GM19455 (cell line): ENCODE results near the gene FBXO28.

Source experiments
- ATAC-seq: cut with Tn5 transposase; IDR thresholded peaks from one replicate; pipeline ENCODE4 v1.9.1; 2021; ENCODE audit not compliant: unreplicated experiment

Gene FBXO28

DNA sequence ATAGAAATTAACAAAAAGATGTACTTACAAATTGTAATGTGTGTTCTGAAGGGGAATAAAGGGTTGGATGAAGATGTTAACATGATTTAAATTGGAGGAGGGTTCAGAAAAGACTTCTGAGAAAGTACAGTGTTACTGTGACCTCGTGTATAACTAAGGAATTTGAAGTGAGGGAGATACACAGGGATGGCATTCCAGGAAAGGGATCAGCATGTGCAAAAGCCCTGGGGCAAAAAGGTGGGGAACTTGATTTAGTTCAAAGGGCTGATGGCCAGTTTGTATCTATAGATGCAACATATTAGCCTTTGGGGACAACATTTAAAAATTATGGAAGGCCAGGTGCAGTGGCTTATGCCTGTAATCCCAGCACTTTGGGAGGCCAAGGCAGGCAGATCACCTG, 35.8 kb downstream of the FBXO28 start:
- no peak for ATAC-seq

DNA sequence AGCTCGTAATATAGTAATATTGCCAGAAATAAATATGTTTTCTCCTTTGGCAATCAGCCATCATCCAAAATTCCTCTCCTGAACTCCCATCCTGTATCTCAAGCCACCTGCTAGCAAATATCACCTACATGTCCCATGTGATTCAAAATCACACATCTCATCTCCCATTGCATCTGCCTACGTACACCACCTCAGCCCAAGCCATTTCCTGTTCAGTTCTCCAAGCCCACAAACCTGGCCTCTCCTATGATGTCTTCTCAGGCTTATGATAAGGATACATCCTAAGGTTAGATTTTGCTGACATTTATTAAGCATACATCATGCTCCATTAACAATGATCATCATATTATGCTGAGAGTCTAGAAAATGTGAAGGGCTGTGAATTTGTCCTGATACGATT, 37.2 kb downstream of the FBXO28 start:
- no peak for ATAC-seq

GRCh38 chr1:224157316-224157715, 43.4 kb downstream of the FBXO28 start:
- ATAC-seq: no peak

DNA sequence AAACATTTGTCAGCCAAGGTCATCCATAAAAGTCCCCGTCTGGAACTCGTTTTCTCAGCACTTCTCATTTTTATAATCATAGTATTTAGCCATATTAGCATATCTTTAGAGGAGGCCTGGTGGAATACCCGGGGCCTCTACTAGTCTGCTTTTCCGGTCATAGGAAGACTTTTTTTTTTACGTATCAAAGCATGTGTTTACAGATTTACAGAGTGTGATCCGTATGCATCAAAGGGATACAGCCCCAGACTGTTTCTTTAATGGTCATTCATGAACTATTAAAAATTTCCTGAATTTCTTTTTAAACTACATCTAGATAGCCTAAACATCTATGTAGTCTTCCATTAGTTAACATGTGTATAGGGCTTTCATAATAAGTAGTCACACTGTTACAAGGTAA, 45.6 kb downstream of the FBXO28 start:
- no peak for ATAC-seq

DNA sequence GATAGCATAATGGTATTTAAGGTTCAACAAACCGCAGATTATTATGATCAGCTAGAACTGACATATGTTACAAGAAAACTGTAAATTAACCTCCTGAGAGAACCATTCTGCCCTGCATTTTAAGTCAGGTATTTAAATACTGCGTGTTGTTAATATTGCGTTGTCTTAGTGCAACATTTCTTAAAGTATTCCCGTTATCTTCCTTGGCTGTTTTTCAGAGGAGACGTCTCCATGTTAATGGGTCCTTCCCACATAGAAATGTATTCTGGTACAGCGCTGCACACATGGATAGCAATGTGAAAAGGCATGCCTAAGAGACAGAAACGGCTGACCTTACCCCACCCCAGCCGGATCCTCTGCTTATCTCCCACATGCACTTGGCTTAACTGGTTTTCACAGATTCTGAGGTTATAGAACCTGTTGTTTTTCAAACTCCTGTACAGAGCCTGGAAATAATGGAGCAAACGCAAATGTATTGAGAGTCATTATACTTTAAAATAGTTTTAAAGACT, 46.3 kb downstream of the FBXO28 start:
- ATAC-seq: no peak

- ATAC-seq: no peak
Measured at GRCh38 chr1:224162768-224163167, 48.9 kb downstream of the FBXO28 start.

DNA sequence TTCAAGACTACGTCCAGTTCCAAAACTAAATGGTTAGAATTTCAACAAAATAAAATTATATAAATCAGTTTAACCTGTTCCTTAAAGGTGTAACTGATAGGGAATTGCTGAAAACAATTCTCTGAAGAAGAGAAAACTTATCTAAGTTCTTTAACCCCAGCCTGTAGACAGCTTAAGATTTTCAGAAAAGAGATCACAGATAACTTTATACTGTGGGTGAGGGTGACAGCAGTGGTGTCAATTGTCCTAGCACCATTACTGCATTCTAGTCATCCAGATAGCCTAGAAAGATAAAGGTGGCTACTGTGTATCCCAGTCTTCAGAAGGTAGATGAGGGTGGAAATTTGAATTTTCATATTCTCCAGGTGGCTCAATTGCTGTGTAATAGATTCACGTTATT, 49.4 kb downstream of the FBXO28 start:
- ATAC-seq: no peak

DNA sequence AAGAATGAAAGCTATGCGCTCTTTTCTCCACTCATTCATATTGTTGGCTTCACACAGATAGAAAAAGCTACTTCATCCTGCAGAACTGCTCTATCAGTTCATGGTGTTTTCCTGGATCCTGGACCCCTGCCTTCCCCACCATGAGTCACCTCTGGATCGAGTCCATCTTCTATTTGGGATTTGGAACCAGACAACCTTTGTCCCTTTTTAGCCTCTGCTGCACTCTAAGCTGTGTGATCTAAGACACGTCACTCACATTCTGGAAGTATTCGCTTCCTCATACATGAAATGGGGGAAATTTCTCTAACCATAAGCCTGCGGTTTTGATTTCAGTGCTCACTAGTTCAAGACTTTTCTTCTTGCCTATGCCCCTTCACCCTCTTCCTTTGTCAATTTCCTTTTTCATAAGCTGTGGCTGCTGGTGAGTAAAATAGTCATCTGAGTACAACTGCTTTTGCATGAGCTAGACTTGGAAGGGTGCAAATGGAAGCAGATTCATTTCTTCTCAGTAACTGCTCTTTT, 55.0 kb downstream of the FBXO28 start:
- peak; percentile 82 for ATAC-seq

DNA sequence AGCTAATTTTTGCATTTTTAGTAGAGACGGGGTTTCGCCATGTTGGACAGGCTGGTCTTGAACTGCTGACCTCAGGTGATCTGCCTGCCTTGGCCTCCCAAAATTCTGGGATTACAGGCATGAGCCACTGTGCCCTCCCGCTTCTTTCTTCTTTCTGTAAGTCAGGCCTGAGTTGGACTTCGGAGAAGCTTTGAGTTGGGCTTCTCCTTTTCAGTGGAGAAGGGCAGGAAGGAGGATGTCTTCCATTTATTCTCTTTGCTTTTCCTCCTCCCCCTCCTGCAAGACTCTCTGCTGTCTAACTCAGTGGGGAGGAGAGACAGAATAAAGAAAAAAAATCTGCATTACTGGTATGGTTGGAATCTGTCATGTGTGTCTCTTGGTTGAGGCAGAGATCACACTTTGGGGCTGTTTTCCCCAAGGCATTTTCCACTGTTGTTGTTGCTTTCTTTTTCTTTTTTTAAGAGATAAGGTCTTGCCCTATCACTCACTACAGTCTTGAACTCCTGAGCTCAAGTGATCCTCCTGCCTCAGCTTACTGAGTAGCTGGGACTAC, 55.9 kb downstream of the FBXO28 start:
- no peak for ATAC-seq

DNA sequence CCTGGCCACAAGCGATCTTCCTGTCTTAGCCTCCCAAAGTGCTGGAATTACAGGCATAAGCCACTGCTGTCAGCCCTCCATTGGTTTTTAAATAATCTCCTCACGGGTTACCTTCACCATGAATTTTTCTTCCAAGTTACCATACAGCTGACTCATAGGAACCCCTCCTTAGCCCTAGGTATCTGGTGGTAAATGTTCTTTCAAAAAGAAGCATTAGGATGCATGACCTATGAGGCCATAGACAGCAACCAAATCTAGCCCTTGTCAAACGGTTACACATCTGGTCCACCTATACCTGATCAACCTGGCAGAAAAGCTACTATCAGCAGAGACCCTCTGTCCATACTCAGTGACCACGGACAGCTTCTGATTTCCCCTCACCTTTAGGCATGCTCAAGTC, 56.4 kb downstream of the FBXO28 start:
- no peak for ATAC-seq

DNA sequence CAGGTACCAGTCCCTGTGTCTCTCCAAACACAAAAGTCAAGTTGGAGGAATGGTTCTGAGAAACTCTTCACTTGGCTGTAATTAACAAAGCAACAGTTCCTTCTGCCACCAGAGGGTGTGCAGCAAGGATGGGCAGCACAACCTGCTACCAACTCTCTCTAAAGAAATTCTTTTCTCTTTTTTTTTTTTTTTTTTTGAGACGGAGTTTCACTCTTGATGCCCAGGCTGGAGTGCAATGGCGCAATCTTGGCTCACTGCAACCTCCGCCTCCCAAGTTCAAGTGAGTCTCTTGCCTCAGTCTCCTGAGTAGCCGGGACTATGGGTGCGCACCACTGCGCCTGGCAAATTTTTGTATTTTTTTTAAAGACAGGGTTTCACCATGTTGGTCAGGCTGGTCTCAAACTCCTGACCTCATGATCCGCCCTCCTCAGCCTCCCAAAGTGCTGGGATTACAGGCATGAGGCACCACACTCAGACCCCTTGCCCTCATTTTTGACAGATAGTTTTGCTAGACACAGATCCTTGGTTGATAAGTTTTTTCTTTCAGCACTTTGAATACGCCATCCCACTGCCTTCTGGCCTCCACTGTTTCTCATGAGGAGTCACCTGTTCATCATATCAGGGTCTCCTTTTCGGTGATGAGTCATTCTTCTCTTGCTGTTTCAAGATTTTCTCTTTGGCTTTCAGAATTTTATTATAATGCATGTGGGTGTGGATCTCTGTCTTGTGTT, 57.0 kb downstream of the FBXO28 start:
- ATAC-seq: no peak

GRCh38 chr1:224172229-224172628, 58.3 kb downstream of the FBXO28 start:
- ATAC-seq: no peak

- ATAC-seq: no peak
Measured at GRCh38 chr1:224173523-224173922, 59.6 kb downstream of the FBXO28 start.

- no peak for ATAC-seq
Measured at GRCh38 chr1:224175617-224176016, 61.7 kb downstream of the FBXO28 start.

DNA sequence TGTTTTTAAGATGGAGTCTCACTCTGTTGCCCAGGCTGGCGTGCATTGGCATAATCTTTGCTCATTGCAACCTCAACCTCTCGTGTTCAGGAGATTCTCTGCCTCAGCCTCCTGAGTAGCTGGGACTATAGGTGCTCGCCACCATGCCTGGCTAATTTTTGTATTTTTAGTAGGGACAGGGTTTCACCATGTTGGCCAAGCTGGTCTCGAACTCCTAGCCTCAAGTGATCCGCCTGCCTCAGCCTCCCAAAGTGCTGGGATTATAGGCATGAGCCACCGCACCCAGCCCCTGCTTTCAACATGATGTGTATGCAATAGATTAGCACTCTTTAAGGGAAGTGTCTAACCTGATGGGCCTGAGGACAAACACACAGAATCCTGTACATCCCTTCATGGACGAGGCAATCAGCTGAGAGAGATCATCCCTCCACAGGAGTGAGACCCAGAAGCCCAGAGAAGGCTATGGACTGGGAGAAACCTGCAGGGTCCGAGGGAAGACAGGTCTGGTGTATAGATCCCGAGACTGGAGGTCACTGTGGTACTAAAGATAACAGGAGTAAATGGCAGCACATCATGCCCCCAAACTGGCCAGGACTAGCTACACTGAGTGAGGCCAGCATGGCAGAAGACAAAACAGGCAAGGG, 63.6 kb downstream of the FBXO28 start:
- no peak for ATAC-seq

DNA sequence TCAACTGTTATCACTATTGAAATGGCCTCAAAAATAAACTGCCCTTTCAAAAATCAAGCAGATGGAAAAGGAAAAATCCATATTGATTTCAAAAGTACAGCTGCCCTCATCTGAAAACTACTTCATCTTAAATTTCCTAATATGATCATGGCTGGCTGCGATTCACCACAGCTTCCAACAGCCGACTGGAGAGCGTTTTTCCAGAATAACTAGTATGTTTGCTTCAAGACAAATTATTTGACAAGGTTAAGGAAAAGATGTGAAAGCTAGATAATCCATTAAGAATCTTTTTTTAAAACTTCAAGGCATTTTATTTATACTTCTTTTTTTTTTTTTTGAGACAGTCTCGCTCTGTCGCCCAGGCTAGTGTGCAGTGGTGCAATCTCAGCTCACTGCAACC, 65.0 kb downstream of the FBXO28 start:
- no peak for ATAC-seq

- no peak for ATAC-seq
Measured at GRCh38 chr1:224180783-224181452, 67.0 kb downstream of the FBXO28 start.

DNA sequence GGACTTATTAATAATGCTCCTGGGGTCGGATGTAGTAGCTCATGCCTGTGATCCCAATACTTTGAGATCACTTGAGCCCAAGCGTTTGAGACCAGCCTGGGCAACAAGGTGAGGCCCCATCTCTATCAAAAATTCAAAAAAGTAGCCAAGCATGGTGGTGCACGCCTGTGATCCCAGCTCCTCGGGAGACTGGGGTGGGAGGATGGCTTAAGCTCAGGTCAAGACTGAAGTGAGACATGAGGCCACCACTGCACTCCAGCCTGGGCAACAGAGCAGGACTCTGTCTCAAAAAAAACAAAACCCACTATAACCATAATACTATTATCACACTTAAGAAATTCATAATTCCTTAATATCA, 67.5 kb downstream of the FBXO28 start:
- ATAC-seq: no peak

- peak; percentile 32 for ATAC-seq
Measured at GRCh38 chr1:224182057-224182865, 68.3 kb downstream of the FBXO28 start.

- ATAC-seq: peak; percentile 77
Measured at GRCh38 chr1:224182866-224183590, 69.1 kb downstream of the FBXO28 start, which contains the start of gene DEGS1. Gene DEGS1, plus strand, starts transcription at chr1:224183240. Its CDS starts 97 bp downstream, at chr1:224183337.
